ENCODE data around the gene DEPDC5.

DEPDC5 gene

GRCh38 chr22:31895411-31896123 is 141.7 kb downstream of the DEPDC5 start:
- DNase-seq (ENCODE audit: low read depth in 2 of 2), result no peak

- DNase-seq (ENCODE audit: low read depth in 2 of 2), result no peak
Measured at GRCh38 chr22:31896472-31896871, 142.7 kb downstream of the DEPDC5 start.

- no peak for DNase-seq (ENCODE audit: low read depth in 2 of 2)
Measured at GRCh38 chr22:31897842-31898805, 144.3 kb downstream of the DEPDC5 start.

- no peak for DNase-seq (ENCODE audit: low read depth in 2 of 2)
Measured at GRCh38 chr22:31898926-31899325, 145.1 kb downstream of the DEPDC5 start.

DNA sequence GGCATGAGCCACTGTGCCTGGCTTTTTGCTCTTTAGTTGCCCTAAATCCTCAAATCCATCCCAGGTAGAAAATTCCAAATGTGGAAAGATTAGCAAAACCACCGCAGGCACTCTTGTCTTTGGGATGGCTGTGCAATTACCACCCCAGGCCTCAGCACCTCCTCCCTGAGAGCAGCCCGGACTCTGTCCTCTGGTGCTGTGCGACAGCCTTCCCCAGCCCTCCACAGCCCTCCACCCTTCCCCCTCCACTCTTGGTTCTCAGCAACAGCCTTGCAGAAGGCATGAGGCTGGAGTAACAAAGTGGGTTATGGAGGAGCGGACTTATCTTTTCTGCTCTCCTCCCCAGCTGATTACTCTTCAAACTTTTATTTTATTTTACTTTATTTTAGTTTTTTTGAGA is 145.8 kb downstream of the DEPDC5 start:
- DNase-seq (ENCODE audit: low read depth in 2 of 2), result no peak

DNA sequence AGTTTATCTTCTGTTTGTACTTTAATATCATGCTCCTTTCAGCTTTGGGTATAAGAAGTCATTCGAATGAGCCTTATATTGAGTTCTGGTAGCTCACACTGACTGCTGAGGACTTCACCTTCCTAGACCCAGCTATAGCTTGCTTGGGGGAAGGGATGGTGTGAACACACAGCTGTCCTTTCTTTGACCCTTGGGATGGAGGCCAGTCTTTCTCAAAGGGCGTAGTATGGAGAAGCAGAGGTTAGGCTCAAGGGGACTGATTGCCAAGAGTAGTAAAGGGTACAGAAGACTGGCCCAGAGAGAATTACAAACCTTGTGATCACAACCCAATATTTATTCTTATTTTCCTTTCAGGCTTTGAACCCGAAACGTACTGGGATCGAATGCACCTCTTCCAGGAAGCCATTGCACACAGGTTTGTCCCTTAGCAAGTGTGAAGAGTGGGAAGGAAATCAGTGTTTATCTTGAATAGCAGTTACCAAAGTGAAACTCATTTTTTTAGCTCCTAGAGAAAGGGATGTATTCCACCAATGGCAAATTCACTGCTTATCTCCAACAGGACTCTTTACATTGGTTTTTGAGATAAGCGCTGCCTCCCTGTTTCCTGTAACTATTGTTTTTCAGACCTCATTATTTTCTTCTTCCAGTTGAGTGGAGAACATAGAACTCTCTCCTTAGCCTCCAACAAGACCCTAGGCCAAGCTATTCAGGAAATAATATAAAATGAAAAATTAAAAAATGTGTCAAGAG is 147.7 kb downstream of the DEPDC5 start:
- DNase-seq (ENCODE audit: low read depth in 2 of 2), result no peak

DNA sequence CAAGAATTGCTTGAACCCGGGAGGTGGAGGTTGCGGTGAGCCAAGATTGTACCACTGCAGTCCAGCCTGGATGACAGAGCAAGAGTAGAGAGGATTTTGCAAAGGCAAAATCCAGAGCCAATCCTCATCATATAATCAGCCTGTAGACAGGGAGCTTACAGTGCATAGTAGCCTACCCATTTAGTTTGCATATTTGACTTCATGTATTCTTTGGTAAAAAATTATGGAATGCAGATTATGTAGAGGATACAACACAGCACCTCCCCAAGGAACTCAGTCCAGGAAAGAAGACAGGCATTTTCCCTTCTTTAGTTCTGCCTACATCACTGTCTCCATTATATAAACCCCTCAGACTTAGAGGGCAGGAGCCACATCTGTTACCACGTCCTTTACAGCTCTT is 150.8 kb downstream of the DEPDC5 start:
- DNase-seq (ENCODE audit: low read depth in 2 of 2), result no peak

GRCh38 chr22:31905356-31905755 is 151.5 kb downstream of the DEPDC5 start:
- DNase-seq (ENCODE audit: low read depth in 2 of 2), result no peak

- no peak for DNase-seq (ENCODE audit: low read depth in 2 of 2)
Measured at GRCh38 chr22:31906086-31906485, 152.3 kb downstream of the DEPDC5 start.

GRCh38 chr22:31906569-31906968 is 152.8 kb downstream of the DEPDC5 start:
- DNase-seq (ENCODE audit: low read depth in 2 of 2), result no peak

DNA sequence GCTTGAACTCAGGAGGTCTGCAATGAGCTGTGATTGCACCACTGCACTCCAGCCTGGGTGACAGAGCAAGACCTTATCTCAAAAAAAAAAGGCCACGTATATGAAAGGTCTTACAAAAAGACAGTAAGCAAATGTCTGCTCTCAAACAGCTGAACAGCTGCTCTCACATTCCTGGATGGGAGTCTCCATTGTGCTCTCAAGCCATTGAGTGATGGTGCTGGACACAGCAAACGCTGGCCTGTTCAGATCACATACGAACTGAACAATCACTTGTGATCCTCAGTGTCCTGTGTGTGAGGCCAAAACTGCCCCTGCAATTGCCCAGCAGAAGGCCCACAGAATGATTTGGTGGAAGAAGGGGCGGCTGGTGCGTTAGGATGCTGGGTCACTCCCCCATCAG is 156.2 kb downstream of the DEPDC5 start:
- DNase-seq (ENCODE audit: low read depth in 2 of 2), result no peak

GRCh38 chr22:31911565-31912406 is 158.0 kb downstream of the DEPDC5 start:
- DNase-seq (ENCODE audit: low read depth in 2 of 2), result no peak

DNA sequence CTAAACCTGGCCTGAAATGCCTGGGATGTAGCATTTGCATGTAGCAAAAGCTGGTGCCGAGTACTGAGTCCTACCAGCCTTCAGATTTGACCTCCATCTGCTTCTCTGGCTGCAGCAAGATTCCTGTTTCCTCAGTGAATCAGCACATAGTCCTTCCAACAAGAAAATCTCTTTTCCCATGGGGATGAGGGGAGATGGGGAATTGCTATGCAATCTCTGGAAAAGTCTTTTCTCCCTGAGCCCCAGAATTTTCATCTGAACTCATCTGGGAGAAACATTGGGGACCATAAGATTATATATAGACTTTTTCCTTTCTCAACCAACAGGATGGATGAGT is 158.6 kb downstream of the DEPDC5 start:
- no peak for DNase-seq (ENCODE audit: low read depth in 2 of 2)

- no peak for DNase-seq (ENCODE audit: low read depth in 2 of 2)
Measured at GRCh38 chr22:31915586-31915985, 161.8 kb downstream of the DEPDC5 start.

- DNase-seq (ENCODE audit: low read depth in 2 of 2), result no peak
Measured at GRCh38 chr22:31917227-31917921, 163.6 kb downstream of the DEPDC5 start.

DNA sequence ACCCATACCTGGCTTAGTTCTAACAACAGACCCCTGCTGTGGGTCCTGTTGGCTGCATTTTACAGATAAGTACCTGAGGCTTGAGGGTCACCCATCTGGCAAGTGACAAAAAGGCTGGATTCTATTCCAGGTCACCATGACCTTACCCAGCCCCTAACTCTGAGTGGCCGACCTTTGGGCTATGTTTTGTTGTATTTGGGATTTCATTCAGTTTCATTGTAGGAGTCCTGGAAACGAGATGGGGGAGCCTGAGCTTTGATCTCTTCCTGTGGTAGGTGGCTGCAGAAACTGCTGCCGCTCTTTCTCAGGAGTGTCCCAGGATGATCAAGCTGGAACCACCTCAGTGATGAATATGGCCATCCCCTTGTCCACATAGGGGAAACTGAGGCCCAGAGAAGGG is 165.9 kb downstream of the DEPDC5 start:
- DNase-seq (ENCODE audit: low read depth in 2 of 2), result no peak

GRCh38 chr22:31920306-31920705 is 166.5 kb downstream of the DEPDC5 start:
- no peak for DNase-seq (ENCODE audit: low read depth in 2 of 2)

DNA sequence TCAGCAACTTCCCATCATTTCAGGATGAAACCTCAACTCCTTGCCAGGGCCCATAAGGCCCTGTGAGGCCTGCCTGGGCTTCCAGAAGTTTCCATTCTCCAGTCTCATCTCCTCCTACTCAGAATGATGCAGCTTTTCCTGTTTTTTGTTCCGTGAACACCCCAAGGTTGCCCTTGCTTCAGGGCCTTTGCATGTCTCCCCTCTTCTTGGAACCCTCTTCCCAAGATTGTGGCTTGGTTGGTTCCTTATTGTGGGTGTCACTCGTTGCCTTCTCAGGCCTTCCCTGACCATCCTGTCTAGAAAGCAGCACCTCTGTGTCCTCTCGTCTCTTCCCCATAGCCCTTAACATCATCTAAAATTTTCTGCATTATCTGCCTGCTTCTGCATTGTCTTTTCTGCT is 167.3 kb downstream of the DEPDC5 start:
- DNase-seq (ENCODE audit: low read depth in 2 of 2), result no peak

DNA sequence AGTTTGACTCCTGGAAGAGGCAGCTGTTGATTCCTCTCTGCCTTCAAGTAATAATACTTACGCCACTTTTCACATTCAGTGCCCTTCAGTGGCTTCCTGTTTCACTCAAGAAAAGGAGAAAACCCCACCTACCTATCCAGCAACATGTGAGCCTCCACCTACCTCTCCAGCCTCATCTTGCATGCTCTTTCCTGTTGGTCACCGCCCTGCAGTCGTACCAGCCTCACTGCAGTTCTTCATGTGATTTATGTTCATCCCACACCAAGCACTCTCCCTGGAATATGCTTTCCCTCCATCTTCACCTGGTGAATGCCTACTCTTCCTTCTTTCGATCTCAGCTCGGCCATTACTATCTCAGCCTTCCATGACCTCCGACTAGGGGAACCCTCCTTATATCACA is 168.7 kb downstream of the DEPDC5 start:
- DNase-seq (ENCODE audit: low read depth in 2 of 2), result no peak

DNA sequence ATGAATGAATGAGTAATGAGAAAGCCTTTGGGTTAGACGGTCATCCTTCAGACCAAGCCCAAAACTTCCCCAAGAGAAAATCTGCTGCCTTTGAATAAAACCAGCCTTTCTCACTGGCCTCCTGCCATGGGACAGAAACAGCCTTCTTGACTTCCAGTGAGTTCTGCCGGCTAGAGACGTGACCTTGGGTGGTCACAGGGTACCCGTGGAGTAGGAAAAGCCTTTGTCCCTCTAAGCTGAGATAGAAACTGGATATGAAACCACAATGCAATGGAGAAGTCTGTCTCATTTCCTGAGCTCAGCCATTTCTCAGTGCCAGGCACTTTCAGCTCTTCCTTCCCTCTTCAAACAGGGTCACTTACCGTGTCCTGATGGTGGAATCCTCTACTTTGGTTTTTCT is 169.3 kb downstream of the DEPDC5 start:
- no peak for DNase-seq (ENCODE audit: low read depth in 2 of 2)

DNA sequence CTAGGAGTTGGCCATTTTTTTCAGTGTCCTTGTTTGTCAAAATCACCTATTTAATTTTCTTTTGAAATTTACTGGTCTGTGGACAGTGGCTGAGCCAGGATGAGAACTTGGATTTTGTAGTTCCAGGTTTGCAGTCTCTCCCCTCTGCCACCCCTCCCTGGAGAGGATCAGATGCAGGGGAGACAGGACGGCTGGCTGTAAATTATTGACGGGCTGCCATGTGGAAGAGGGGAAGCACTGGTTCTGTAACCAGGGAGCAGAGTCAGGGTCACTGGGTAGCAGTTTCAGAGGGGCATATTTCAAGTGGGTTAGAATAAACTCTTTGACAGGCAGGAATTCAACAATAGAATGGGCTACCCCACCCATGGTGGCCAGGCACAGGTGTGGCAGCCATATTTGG is 169.9 kb downstream of the DEPDC5 start:
- no peak for DNase-seq (ENCODE audit: low read depth in 2 of 2)
